HG03575 (cell line): Measurements from ENCODE around the gene WASHC4.

ENCODE experiments used
- ATAC-seq: cut with Tn5 transposase; IDR thresholded peaks from one replicate; pipeline ENCODE4 v1.9.1; 2021; ENCODE audit not compliant: unreplicated experiment, insufficient number of reproducible peaks, low FRiP score; ENCODE audit errors: extremely low read depth

WASHC4 gene

GRCh38 chr12:105194947-105195346, 87.4 kb downstream of the WASHC4 start:
- no peak for ATAC-seq

DNA sequence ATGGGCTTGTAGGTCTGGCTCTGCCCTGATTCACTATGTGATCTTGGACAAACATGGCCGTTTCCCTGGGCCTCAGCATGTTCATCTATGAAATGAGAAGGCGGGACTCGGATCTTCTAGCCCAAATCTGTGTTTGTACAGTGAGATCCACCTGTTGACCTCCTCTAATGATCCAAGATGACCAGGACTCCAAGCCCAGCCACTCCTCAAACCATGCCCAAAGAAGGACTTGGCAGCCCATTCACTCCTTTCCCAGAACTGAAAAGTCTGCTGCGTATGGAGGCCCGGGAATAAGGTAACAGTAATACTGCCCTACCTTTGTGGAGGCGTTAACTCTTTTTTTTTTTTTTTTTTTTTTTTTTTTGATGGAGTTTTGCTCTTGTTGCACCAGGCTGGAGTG, 88.6 kb downstream of the WASHC4 start:
- no peak for ATAC-seq

DNA sequence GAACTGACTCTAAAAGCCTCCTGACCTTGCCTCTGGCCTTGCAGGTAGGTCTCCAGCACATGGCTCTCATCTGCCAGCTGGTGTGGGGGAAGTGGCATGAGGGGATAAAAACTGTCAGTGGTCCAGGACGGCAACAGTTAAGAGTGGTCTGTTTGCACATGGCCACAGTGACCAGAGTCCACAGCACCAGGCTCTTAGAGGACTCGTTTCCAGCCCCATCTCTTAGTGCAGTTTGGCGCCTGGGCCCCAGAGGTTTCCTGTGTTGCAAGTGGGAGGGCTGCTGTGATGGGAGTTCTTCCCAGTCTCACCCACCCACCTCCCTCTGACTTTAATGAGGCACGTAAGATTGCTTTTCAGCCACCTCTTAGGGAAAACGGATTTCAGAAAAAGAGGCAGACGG, 91.4 kb downstream of the WASHC4 start:
- ATAC-seq = no peak

- no peak for ATAC-seq
These were observed 92.9 kb downstream of the WASHC4 start for GRCh38 chr12:105200385-105200784.

DNA sequence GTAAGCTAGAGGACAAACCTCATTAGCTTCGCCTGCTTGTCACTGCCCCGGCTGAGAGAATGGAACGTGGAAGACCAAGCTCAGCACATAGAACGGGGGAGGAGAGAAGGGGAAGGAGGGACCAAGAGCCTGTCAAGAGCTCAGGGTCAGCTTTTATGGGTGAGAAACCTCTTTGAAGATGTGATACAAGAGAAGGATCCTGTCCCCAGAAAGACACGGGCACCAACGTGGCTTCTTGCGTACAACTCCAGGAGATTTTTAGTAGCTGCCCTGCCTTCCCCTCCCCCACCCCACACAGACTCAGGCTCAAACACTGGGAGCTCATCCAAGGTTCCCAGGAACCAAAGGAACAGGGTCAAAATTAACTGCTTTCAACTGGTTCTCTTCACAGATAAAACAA, 93.8 kb downstream of the WASHC4 start:
- no peak for ATAC-seq

- ATAC-seq = no peak
These were observed 94.7 kb downstream of the WASHC4 start for GRCh38 chr12:105202202-105202601.

DNA sequence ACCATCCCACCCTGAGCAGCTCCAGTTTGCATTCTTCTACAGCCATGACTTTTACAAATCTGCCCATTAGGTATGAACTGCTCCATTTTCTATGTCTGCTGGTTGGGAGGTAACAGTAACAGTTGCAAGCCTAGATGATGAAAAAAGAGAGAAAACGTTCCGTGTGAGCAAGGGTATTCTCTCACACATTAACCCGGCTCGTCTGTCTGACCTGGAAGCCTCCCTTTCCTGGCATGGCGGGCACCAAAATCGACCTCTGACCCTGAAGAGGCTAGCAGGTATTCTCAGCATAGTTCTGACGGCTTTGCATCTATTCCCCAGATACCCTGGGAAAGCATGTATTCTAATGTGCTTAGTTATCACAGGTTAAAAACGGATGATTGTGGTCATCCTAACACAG, 96.6 kb downstream of the WASHC4 start:
- ATAC-seq = no peak

DNA sequence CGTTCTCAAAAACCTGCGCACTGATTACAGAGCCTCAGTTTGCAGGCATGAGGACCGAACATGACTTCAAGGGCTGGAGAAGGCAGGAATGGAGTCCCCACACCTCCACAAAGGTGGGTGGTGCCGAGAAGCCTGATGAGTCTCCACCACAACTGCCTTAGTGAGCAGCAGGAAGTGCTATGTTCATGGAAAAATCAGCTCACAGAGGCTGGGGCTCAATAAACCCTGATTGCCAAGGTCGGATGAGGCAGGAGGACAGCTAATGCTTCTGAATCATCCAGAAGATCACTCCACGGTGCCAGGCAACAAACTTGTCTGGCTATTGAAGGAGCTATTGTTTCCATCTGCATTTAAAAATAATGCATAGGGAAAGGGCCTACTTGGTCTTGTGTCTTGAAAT, 97.4 kb downstream of the WASHC4 start:
- no peak for ATAC-seq

DNA sequence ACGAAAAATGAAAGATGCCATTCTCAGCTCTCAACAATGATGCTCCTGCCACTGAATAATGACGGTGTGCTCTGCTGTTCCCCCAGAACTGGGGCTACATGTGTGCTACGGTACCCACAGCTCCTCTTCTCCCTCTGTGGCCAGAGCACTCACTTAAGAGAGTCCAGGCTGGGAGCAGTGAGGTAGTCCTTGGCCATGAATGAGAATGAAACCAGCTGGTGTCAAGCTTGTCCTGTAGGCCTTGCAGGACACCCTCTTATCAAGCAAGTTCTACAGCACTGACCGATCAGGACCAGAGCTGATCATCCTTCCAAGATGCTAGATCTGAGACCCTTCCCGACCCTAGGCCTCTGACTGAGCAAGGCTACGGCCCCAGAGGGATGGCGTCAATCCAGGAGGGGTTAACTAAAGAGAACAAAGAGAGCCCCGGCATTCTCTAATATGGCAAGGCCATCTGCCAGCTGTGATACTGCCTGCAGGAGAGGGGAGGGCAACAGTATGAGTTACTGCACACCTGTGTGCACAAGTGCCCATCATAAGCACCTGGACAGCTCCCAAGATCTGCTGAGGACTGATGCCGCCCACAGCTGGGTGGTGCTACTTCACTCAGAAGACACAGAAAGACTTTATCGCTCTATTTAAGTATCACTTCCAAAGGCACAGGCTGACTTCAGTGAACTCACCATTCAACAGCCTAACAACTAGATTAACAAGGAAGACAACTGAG, 98.0 kb downstream of the WASHC4 start:
- ATAC-seq = no peak

DNA sequence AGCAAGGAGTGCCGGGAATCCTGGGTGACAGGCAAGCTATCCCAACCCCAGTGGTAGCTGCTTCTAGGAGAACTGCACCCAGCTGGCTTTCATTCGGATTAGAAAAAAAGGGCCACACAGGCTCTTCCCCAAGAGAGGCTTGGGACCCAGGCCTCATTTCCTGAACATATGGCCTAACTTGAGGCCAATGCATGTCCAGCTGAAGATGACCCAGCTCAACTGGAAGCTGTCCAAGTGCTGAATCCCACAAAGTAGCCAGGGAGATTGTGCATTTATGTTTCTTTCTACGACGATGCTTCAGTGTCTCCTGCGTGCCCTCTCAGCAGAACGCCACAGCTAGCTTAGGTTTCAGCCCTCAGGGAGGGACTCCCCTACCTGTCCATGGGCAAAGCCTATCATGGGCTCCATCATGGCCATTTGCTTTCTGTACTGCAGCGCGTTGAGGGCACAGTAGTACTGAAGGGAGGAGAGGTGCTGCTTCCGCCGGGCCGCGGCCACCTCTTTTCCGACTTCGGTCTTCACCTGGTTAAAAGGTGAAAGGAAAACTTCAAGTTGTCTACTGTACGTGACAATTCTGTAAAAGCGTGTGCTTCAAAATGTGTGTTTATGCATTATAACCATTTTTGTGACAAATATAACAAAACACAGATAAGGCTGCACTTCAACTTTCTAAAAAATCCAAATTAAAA, 99.3 kb downstream of the WASHC4 start:
- ATAC-seq = no peak

DNA sequence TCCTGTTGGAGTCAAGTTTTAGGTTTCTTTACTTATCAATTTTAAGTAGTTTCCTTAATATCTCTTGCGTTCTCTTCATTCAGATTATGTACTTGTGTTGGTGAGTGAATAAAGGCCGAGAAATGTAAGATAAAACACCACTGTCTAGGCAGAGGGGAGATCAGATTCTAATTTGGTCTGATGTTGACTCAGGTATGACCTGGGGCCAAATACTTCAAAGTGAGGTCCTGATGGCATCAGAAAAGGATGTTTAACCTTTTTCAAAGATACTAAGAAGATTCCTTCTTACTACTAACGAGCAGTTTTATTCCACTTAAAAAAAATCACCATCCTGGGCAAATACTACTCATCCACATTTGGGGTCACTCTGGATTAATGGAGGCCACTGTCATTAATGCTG, 101.6 kb downstream of the WASHC4 start:
- no peak for ATAC-seq

GRCh38 chr12:105212438-105212837, 104.9 kb downstream of the WASHC4 start:
- ATAC-seq = no peak

DNA sequence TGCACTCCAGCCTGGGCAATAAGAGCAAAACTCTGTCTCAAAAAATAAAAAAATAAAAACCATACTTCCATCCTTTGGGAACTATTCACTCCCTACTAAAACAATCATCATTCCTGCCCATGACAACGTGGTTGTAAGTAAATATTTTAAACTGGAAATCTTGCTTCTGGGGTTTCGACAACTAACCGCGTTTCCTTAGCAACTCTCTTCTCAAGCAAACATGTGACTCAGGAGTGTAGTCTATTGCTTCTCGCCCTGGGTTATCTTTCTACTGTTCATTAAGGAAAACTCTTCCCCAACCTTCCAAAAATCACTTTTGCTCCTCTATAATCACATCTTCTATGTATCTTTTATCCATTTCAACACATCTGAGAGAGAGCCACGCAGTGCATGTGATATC, 106.6 kb downstream of the WASHC4 start:
- ATAC-seq = no peak

- no peak for ATAC-seq
These were observed 107.3 kb downstream of the WASHC4 start for GRCh38 chr12:105214670-105215375.

DNA sequence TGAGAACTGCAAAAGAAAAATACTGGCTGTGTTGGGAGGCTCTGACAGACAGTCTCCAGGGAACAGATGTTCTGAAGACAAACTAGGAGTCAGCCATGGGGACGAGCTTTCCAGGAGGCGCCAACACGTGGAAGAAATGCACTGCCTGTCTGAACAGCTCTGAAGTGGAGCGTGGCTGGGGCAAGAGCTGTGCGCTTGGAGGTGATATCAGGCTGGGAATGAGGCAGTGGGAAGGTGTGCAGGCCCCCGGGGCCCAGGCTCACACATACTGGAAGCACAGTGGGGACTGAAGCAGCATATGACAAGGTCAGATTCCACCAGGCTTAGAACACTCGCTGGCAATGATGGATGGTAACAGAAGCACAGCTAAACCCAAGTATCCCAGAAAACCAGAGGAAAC, 110.9 kb downstream of the WASHC4 start:
- ATAC-seq = no peak
